Lung (tissue), 12 donors: ENCODE measurements around the gene INIP. TPM values are rescaled to one million over a fixed set of nuclear protein-coding genes. Genes with fewer than 3 reads are reported as not detected.
"Not testable (repeated sequence)": the region's sequence is repeated elsewhere in the genome, so short reads cannot be mapped to it uniquely, and the experiment has no call there.

ENCODE experiments used
- ATAC-seq: fragments of 200-7000 bp; cut with Tn5 transposase; one replicate; pipeline ENCODE4 v1.9.1; 2020; ENCODE audit warnings: moderate number of reproducible peaks; ENCODE audit not compliant: insufficient read depth, low FRiP score
- DNase-seq, 3 donors: peaks; one replicate each; pipeline ENCODE4 v3.0.0-alpha.2; 2013 to 2017
- H3K27ac ChIP-seq, 2 donors: one replicate each; pipeline ENCODE4 v1.5.1; 2013; ENCODE audit warnings: mild to moderate bottlenecking in 2 of 2, moderate library complexity in 2 of 2, control low read depth in 1 of 2, inconsistent platforms in 1 of 2, low read depth in 1 of 2, low read length in 1 of 2
- H3K27me3 ChIP-seq, 3 donors: one replicate each; pipeline ENCODE4 v1.5.1; 2013; ENCODE audit warnings: low read length in 2 of 3; ENCODE audit not compliant: control insufficient read depth in 3 of 3, insufficient read depth in 3 of 3
- H3K36me3 ChIP-seq, 4 donors: one replicate each; pipeline ENCODE4 v1.5.1; 2013; ENCODE audit warnings: low read length in 4 of 4, mild to moderate bottlenecking in 1 of 4, moderate library complexity in 1 of 4; ENCODE audit not compliant: control insufficient read depth in 4 of 4, insufficient read depth in 4 of 4
- H3K4me1 ChIP-seq, 5 donors: one replicate each; pipeline ENCODE4 v1.5.1; 2013; ENCODE audit warnings: low read length in 5 of 5, mild to moderate bottlenecking in 2 of 5, moderate library complexity in 1 of 5; ENCODE audit not compliant: control insufficient read depth in 5 of 5, insufficient read depth in 5 of 5
- H3K4me3 ChIP-seq: one replicate; pipeline ENCODE4 v1.5.1; 2013; ENCODE audit warnings: mild to moderate bottlenecking, control low read depth, moderate library complexity
- H3K9ac ChIP-seq, 2 donors: one replicate each; pipeline ENCODE4 v1.5.1; 2013; ENCODE audit warnings: low read length in 2 of 2, control low read depth in 1 of 2; ENCODE audit not compliant: insufficient read depth in 1 of 2
- H3K9me3 ChIP-seq, 4 donors: one replicate each; pipeline ENCODE4 v1.5.1; 2013; ENCODE audit warnings: low read length in 3 of 4, mild to moderate bottlenecking in 1 of 4, moderate library complexity in 1 of 4; ENCODE audit not compliant: control insufficient read depth in 4 of 4, insufficient read depth in 3 of 4
- CTCF ChIP-seq: IDR thresholded peaks from 2 replicates; pipeline ENCODE4 v1.5.1; 2012; ENCODE audit warnings: mild to moderate bottlenecking; ENCODE audit errors: control extremely low read depth, extremely low read depth
- WGBS, 2 donors: extraction: QIAGEN DNeasy Blood & Tissue Kit; methylation state at CpG; one replicate each; pipeline ENCODE4 v1.1.7; 2013; 5-methylcytosine and 5-hydroxymethylcytosine counted together
- polyA plus RNA-seq, 2 donors: library from polyadenylated mRNA; stranded (reverse); fragments of 200-250 nt; gene quantifications; one replicate each; pipeline ENCODE4 v1.2.1, GENCODE V29; 2013
- total RNA-seq, 2 donors: library from RNA; depleted of rRNA in 1 of 2; stranded (reverse); fragments of >200 nt in 1 of 2; gene quantifications; one replicate each; pipeline ENCODE4 v1.2.1, GENCODE V29; 2014 to 2021
- donor health status: control.
- donor health status: control.
- donor health status: Bipolar disorder and iron deficiency.
- donor health status: healthy.
- donor health status: DM: yes; HTN: yes; CAD: no.

The INIP gene
- total and polyA plus RNA-seq, 4 donors, result 9.1 to 25.8 (median 16.7) TPM

GRCh38 chr9:112677040-112677439, 40.9 kb downstream of the INIP start:
- Histone ChIP-seq H3K9me3 (peaks cover 0 to 9% (median 4%) of the 10 kb centered on the region in 4 donors), H3K27me3 (no peaks in the 10 kb centered on the region), H3K27ac (no peak overlapping the region), H3K9ac (no peak overlapping the region), H3K4me1 (no peaks in the 10 kb centered on the region), H3K4me3 (no peak overlapping the region), H3K36me3 (no peaks in the 10 kb centered on the region)
- DNase-seq, result no peak
- no peak for ATAC-seq
- no peak for TF ChIP-seq CTCF

GRCh38 chr9:112673221-112673620, 44.7 kb downstream of the INIP start:
- WGBS, 2 donors, result 92 to 97% methylated on average over 4 of the region's 4 CpGs
- not testable (repeated sequence) for DNase-seq, H3K36me3 ChIP-seq, H3K27me3 ChIP-seq, H3K9ac ChIP-seq, H3K27ac ChIP-seq, H3K4me1 ChIP-seq, ATAC-seq, H3K9me3 ChIP-seq, H3K4me3 ChIP-seq

- Histone ChIP-seq H3K4me1 (peaks cover 0 to 5% (median 0%) of the 10 kb centered on the region in 5 donors), H3K36me3 (no peaks in the 10 kb centered on the region), H3K4me3 (no peak overlapping the region), H3K9me3 (no peaks in the 10 kb centered on the region), H3K27me3 (no peaks in the 10 kb centered on the region), H3K27ac (no peak overlapping the region), H3K9ac (no peak overlapping the region)
- DNase-seq, result peak in 2 of 3 donors; percentile 64 to 68
- no peak for ATAC-seq
- no peak for TF ChIP-seq CTCF
- WGBS, 2 donors, result 39 to 64% methylated on average over 7 of the region's 7 CpGs
These were observed 46.8 kb downstream of the INIP start for GRCh38 chr9:112670991-112671625.

GRCh38 chr9:112669326-112669725, 48.6 kb downstream of the INIP start:
- ATAC-seq (no peak), DNase-seq (no peak)
- 89 to 90% methylated on average over 2 of the region's 2 CpGs for WGBS, 2 donors
- Histone ChIP-seq H3K4me1 (peaks cover 0 to 5% (median 0%) of the 10 kb centered on the region in 5 donors), H3K4me3 (no peak overlapping the region), H3K27me3 (no peaks in the 10 kb centered on the region), H3K36me3 (no peaks in the 10 kb centered on the region), H3K9me3 (no peaks in the 10 kb centered on the region), H3K27ac (no peak overlapping the region), H3K9ac (no peak overlapping the region)
- TF ChIP-seq CTCF, result no peak
